ENCODE results near the gene TSPAN32.

Gene TSPAN32, protein sequence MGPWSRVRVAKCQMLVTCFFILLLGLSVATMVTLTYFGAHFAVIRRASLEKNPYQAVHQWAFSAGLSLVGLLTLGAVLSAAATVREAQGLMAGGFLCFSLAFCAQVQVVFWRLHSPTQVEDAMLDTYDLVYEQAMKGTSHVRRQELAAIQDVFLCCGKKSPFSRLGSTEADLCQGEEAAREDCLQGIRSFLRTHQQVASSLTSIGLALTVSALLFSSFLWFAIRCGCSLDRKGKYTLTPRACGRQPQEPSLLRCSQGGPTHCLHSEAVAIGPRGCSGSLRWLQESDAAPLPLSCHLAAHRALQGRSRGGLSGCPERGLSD

DNA sequence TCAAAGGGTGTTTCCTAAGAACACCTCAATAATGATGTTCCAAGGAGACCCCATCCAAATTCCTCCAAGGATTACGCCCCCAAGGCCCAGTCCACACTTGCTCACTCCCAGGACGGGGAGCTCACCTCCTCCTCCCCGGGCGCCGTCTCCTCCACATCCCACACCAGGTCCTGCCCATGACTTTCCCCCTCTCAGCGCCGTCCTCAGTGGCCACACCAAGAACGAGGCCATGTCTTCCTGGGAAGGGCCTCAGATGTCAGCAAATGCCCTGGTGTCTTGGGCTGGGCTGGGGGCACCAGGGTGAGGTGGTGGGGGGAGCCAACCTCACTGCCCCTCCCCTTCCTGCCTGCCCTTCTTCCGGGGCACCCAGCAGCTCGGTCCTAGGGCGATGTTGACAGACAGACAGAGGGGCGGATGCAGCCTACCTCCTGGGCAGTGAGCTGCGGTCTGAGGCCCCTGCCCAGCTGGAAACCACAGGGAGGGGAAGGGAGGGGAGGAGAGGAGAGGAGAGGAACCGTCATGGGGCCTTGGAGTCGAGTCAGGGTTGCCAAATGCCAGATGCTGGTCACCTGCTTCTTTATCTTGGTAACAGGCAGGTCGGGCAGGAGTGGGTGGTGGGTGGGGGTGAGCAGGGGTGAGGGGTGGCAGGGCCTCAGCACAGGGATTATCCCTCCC lies at the start of gene TSPAN32, which contains the start of gene C11orf21:
Gene TSPAN32 (plus strand): TSS at position 383 of the 675 bp plus-strand sequence. CDS start 137 bp downstream, at position 520.
Gene C11orf21 (minus strand): TSS at position 288 of the 675 bp plus-strand sequence. CDS start 110 bp downstream, at position 178.
- Histone ChIP-seq H3K4me1 (ENCODE audit: insufficient read depth, low read length) (peaks cover 3% of the 10 kb centered on the region; the same call in 1 of the 2 replicates), H3K9ac (ENCODE audit: low read depth, low read length) (no peak within 1 kb of the TSS), H3K9me3 (ENCODE audit: control insufficient read depth, insufficient read depth, low read length) (no peaks in the 10 kb centered on the region)

DNA sequence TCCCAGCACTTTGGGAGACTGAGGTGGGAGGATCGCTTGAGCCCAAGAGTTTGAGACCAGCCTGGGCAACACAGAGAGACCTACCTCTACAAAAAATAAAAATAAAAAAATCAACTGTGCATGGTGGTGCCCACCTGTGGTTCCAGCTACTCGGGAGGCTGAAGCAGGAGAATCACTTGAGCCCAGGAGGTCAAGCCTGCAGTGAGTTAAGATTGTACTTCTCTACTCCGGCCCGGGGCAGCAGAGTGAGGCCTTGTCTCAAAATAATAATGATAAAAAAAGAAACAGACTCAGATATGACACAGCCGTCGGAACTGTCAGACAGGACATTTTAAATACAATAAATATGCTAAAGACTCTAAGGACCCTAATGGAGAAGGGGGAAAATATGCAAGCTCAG lies 49.8 kb upstream of the TSPAN32 start:
- no peaks in the 10 kb centered on the region for H3K36me3 ChIP-seq (ENCODE audit: insufficient read depth, low read length)
- H3K4me1 ChIP-seq (ENCODE audit: insufficient read depth, low read length): no peaks in the 10 kb centered on the region
- no peaks in the 10 kb centered on the region for H3K9me3 ChIP-seq (ENCODE audit: control insufficient read depth, insufficient read depth, low read length)
- H3K9ac ChIP-seq (ENCODE audit: low read depth, low read length): no peak overlapping the region

More for the DNA sequence above, at the start of gene TSPAN32, which contains the start of gene C11orf21:
- H3K36me3 ChIP-seq (ENCODE audit: insufficient read depth, low read length): no peaks in the 10 kb centered on the region

DNA sequence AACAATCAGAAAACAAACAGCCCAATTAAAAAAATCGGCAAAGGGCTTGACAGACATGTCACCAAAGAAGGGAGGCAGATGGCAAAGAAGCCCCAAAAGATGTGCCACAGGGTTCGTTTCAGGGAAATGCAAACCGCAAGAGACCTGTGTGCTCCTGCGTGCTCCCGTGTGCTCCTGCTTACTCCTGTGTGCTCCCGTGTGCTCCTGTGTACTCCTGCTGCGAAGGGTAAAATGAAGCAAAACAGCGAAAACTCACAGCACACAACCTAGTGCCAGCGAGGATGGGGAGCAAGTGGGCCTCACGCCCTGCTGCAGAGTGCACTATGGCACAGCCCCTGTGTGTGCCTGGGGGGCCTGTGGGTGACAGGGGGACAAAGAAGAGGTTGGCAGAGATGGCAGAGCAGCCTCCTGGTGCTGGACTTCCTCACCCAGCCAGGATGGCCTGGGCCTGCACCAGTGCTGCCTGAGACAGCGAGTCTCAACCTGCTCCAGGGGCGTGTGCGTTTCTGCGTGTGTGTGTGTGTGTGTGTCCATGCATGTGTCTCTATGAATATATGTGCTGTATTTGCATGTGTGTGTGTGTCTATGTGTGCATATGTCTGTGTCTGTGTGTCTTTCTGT lies 45.4 kb upstream of the TSPAN32 start:
- Histone ChIP-seq H3K36me3 (ENCODE audit: insufficient read depth, low read length) (no peaks in the 10 kb centered on the region), H3K9me3 (ENCODE audit: control insufficient read depth, insufficient read depth, low read length) (no peaks in the 10 kb centered on the region), H3K4me1 (ENCODE audit: insufficient read depth, low read length) (no peaks in the 10 kb centered on the region), H3K9ac (ENCODE audit: low read depth, low read length) (no peak overlapping the region)

DNA sequence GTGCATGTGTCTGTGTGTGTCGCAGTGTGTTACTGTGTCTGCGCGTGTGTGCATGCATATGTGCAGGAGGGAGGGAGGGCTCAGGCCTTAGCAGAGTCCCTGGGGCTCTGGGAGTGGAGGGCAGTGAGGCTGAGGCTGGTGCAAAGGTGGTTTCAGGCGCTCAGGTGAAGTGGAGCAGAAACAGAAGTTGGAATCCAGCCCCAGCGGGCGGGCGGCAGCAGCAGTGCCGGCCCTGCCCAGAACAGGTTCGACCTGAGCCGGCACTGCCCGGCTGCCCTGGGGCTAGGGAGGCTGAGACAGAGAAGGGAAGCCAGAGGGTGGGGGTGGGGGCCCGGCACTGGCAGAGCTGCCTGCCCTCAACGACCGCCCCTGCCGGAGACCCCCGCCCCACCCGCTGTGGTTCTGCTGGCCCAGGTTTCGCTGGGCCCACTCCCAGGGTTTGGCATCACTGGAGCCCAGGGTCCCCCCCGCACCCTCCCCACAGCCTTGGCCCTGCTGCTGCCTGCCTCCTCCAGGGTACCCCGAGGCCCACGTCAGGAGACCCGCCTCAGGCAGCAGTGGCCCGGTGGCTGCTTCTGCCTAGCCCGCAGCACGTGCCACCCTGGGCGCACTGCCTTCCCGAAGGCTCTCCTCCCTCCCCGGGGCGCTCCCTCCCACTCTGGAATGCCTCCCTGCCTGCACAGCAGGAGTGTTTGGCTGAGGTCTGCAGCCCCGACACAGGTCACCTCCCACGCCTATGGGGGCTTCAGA lies 44.7 kb upstream of the TSPAN32 start:
- Histone ChIP-seq H3K9me3 (ENCODE audit: control insufficient read depth, insufficient read depth, low read length) (no peaks in the 10 kb centered on the region), H3K4me1 (ENCODE audit: insufficient read depth, low read length) (no peaks in the 10 kb centered on the region), H3K9ac (ENCODE audit: low read depth, low read length) (no peak overlapping the region), H3K36me3 (ENCODE audit: insufficient read depth, low read length) (no peaks in the 10 kb centered on the region)

DNA sequence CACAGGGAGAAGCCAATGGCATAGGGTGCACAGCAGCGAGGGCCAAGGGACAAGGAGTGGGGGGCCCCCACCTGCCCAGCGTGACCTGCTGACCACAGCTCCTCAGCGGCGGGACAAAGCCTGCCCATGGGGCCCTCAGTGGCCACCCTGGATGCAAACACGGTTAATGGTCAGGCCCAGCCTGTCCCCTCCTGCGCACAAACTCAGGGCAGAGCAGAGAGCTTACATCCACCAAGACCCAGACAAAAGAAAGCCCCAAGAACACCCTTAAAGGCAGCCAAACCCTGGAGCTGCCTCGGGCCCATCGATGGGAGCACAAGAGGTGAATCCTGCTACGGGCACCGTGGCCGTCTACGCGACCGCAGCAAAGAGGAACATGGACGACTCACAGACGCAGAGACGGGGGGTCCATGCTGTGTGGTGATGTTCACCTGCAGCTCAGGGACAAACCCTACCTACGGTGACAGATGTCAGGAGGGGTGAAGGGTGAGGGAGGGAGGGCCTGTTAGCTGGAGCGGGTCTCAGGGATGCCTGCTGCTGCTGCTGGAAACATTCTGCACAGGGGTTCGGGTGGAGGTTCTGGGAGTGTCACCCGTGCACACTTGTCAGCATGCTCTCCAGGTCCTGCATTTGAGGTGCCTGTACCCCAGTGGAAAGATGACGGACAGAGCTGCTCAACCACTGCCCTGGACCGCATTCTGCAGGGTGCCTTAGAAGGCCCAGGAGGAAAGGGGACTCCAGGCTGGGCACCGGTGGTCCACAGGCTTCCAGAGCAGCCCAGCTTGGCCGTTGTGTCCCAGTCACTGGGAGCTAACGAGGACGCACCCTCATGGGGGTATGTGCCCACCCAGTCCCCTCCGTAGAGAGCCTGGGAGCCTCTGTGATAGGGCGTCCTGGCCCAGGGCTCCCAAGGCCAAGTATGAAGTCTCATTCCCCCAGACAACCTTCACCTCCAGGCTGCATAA lies 43.0 kb upstream of the TSPAN32 start:
- Histone ChIP-seq H3K36me3 (ENCODE audit: insufficient read depth, low read length) (no peaks in the 10 kb centered on the region), H3K9me3 (ENCODE audit: control insufficient read depth, insufficient read depth, low read length) (no peaks in the 10 kb centered on the region), H3K9ac (ENCODE audit: low read depth, low read length) (no peak overlapping the region), H3K4me1 (ENCODE audit: insufficient read depth, low read length) (no peaks in the 10 kb centered on the region)

DNA sequence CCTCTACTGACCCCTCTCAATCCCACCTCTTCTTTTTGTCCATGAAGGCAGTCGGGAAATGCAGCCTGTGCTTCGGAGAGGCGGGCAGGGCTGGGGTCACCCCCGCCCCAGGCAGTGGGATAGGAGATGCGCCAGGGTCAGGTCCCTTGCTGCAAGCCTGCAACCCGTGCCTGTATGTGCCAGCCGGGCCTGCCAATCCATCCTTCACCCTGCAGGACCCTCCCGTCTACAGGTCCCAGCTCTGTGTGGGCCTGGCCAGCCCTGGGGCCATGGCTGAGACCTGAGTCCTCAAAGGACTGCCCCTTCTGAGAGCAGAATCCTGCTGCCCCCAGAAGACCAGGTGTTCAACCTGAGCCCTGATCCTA lies 42.4 kb upstream of the TSPAN32 start:
- Histone ChIP-seq H3K4me1 (ENCODE audit: insufficient read depth, low read length) (no peaks in the 10 kb centered on the region), H3K9me3 (ENCODE audit: control insufficient read depth, insufficient read depth, low read length) (no peaks in the 10 kb centered on the region), H3K36me3 (ENCODE audit: insufficient read depth, low read length) (no peaks in the 10 kb centered on the region), H3K9ac (ENCODE audit: low read depth, low read length) (no peak overlapping the region)

DNA sequence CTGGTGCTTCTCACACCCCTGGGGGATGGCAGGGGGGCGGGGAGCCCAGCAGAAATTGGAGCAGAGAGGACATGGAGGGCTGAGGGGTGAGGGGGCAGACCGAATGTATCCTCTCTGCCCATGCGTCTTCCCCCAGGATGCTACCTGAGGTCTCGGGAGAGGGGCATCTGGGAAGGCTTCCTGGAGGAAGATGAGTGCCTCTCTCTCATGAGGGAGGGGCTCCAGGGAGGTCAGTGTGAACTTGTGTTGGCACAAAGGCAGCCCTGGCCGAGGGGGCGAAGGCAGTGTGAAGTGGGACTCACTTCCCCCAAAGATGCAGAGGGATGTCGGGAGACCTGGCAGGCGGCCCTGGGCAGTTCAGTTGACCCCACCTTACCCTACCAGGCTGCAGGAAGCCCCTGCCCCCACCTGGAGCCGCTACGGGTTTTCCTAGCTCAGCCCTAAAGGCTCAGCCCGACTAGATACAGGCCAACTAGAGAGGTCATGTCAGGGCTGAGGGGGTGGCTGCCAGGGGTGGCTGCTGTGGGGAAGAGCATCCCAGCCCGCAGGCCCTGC lies 41.8 kb upstream of the TSPAN32 start:
- H3K9ac ChIP-seq (ENCODE audit: low read depth, low read length): no peak overlapping the region
- H3K36me3 ChIP-seq (ENCODE audit: insufficient read depth, low read length): no peaks in the 10 kb centered on the region
- H3K9me3 ChIP-seq (ENCODE audit: control insufficient read depth, insufficient read depth, low read length): no peaks in the 10 kb centered on the region
- H3K4me1 ChIP-seq (ENCODE audit: insufficient read depth, low read length): no peaks in the 10 kb centered on the region

DNA sequence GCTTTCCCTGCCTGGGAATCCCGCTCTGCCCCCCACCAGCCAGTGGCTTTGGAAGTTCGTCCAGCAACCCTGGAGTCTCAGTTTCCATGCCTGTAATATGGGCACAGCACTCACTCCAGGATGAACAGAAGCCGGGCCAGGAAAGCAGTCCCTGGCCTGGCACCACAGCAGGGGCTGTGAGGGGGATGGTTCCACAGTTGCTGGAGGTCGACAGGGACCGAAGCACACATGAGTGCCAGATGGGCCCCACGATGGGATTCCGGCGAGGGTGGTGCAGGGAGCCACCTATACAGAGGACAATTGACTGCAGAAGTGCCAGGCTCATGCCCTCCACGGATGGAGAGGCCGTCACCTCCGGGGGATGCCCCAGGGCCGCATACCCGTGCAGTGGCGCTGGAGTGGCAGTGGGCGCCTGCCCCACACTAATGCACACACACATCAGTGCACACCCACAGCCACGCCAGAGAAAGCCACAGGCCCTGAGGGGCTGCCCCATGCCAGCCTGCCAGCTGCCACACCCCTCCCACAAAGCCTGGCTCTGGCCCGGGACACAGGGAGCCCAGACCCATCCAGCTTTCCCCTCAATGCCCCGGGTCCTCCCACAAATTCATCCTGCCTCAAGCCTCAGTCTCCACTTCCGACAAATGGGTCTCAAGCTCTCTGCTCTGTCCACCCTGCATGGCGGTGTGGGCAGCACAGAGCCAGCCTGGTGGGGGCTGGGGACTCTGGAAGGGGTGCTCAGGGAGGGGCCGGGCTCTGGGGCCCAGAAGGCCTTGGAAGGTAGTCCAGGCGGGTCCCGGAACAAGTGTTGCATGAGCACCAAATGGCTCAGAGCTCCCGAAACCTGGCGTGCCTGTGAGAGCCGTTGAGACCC lies 41.1 kb upstream of the TSPAN32 start:
- Histone ChIP-seq H3K9me3 (ENCODE audit: control insufficient read depth, insufficient read depth, low read length) (no peaks in the 10 kb centered on the region), H3K9ac (ENCODE audit: low read depth, low read length) (no peak overlapping the region), H3K36me3 (ENCODE audit: insufficient read depth, low read length) (no peaks in the 10 kb centered on the region), H3K4me1 (ENCODE audit: insufficient read depth, low read length) (no peaks in the 10 kb centered on the region)

DNA sequence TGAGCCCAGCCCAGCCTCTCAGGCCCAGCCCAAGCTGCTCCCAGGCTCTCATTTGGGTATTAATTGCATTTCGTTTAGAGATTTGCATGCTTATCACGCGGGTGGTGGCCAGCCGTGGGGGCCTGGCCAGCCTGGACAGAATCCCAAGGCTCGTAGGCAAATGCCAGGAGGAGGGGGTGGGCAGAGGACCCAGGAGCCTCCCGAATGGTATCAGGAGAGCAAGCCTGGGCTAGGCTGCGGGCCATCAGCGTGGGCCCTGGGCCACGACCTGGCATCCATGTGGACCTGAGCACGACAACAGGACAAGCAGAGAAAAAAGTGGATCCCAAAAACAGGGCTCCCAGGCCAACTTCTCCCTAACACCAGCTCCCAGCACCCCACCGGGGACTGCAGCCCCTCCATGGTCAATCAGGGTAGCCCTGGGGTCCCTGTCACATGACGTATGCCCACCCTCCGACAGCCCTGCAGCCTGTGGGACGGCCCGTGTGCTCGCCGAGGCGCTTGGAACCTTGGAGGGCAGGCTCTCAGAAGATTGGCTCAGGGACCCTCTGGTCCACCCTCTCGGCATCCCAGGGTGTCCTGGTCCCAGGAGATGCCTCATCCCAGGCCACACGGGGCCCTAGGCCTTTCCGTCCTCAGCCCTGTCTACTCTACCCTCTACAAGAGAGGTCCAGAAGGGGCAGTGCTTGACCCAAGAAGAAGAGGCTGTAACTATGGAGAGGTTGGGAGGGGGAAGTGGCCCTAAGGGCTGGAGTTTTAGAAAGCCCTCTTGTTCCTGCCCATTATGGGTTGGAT lies 40.2 kb upstream of the TSPAN32 start:
- Histone ChIP-seq H3K4me1 (ENCODE audit: insufficient read depth, low read length) (no peaks in the 10 kb centered on the region), H3K36me3 (ENCODE audit: insufficient read depth, low read length) (no peaks in the 10 kb centered on the region), H3K9ac (ENCODE audit: low read depth, low read length) (no peak overlapping the region), H3K9me3 (ENCODE audit: control insufficient read depth, insufficient read depth, low read length) (no peaks in the 10 kb centered on the region)

DNA sequence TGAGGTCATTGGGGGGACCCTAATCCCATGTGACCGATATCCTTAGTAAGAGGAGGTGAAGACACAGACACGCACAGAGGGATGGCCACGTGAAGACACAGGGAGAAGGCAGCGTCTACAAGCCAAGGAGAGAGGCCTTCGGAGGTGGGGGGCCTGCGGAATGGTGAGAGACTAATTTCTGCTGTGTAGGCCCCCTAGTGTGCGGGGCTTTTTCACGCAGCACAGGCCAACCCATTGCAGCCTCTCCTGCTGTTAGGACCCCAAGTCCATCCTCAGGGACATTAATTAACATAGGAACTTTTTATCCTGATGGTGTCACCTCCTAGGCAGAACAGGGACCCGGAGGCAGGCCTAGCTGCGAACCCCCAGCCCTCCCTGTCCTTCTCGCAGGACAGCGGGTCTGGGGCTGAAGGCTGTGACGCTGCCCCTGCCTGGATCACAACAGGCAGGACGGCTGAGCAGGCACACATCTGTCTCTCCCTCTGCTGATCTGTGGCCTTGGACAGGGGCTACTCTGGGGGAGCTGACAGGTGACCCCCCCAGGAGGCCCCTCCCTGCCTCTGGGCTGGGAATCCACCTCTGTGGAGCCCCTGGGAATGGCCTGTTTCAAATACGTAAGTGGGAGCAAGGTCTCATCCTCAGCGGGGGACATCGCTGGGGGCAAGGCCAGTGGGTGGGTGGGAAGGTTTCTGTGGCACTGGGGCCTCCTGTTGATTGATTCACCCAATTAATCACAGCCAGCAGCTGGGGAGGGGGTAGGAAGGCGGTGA lies 39.3 kb upstream of the TSPAN32 start:
- Histone ChIP-seq H3K9ac (ENCODE audit: low read depth, low read length) (no peak overlapping the region), H3K9me3 (ENCODE audit: control insufficient read depth, insufficient read depth, low read length) (no peaks in the 10 kb centered on the region), H3K36me3 (ENCODE audit: insufficient read depth, low read length) (no peaks in the 10 kb centered on the region), H3K4me1 (ENCODE audit: insufficient read depth, low read length) (no peaks in the 10 kb centered on the region)

DNA sequence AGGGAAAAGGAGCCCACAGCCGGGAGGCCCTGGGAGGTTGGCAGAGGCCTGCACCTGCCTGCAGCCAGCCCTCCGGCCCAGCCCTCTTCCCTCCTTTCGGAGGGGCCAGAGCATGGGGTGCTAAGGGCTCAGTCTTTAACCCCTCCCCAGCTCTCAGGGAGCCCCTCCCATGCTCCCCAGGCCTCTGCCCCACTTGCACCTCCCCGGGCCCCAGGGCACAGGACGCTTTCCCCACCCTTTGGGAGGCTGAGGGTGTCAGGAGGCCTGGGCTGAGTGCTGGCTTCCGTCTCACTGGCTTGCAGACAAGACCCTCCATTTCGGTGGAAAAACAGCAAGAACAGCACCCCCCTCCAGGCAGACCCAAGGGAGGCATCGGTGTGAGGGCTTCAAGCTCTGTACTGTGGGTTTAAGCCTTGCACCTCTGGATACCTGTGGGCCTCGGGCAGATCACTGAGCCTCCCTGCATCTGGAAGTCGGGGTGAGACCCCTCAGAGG lies 38.7 kb upstream of the TSPAN32 start:
- Histone ChIP-seq H3K4me1 (ENCODE audit: insufficient read depth, low read length) (no peaks in the 10 kb centered on the region), H3K9ac (ENCODE audit: low read depth, low read length) (no peak overlapping the region), H3K36me3 (ENCODE audit: insufficient read depth, low read length) (no peaks in the 10 kb centered on the region), H3K9me3 (ENCODE audit: control insufficient read depth, insufficient read depth, low read length) (no peaks in the 10 kb centered on the region)

Measured in ES-I3 (cell line).